ENCODE results near the gene PHOX2A.
A peak's percentile ranks its signal among the peaks of the same experiment; 100 is the strongest.

PHOX2A gene

DNA sequence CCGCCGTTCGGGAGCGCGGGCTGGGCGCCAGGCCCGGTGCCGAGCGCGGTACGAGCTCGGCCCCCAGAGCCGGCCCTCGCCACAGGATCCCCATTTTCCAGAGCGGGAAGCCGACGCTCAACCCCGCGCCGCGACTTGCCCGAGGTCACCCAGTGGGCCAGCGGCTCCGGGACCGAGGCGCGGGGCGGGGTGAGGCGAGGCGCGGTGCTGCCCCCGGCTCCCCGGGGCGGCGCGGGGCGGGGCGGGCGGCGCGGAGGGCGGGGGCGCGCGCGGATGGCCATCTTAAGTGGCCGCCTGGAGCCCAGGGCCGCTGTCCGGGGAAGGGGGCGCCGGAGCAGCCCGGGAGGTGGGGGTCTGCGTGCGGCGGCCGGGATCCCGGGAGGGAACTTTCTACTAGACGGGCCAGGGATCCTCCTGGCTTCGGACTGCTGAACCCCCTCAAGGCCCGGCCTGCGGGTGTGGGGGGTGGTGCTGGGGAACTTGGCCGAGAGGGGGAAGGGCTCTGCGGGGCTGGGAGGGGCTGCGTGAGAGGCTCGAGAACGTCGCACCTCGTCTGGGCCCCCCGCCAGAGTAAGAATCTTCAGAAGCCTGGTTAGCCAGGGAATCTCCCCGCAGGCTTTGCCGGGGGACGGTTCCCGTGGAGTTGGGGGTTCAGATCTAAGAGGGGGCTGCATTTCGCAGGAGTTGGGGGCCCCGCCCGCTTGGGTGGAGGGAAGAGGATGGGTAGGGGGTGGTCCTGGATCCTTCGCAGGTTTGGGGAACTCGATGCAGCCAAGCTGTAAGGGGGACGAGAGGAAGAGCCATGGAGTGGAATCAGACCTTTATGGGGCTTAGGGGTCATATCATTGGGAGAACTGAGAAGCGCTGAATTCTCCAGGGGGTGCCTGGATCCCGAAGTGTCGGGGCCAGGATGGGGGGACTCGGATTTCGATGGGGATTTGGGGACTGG lies 20.1 kb downstream of the PHOX2A start:
- Histone ChIP-seq H3K36me3 (peaks cover 28% of the 10 kb centered on the region), H3K4me1 (peaks cover 53% of the 10 kb centered on the region), H3K9ac (peak overlapping the region; percentile 97), H3K27me3 (no peaks in the 10 kb centered on the region), H3K4me3 (peak overlapping the region; percentile 93), H3K27ac (peak overlapping the region; percentile 98), H3K4me2 (peak overlapping the region; percentile 93), H3K9me3 (no peaks in the 10 kb centered on the region), H4K20me1 (peaks cover 38% of the 10 kb centered on the region)
- TF ChIP-seq Cebpa-rat (IDR thresholded peaks at IDR 0.05), result no peak

DNA sequence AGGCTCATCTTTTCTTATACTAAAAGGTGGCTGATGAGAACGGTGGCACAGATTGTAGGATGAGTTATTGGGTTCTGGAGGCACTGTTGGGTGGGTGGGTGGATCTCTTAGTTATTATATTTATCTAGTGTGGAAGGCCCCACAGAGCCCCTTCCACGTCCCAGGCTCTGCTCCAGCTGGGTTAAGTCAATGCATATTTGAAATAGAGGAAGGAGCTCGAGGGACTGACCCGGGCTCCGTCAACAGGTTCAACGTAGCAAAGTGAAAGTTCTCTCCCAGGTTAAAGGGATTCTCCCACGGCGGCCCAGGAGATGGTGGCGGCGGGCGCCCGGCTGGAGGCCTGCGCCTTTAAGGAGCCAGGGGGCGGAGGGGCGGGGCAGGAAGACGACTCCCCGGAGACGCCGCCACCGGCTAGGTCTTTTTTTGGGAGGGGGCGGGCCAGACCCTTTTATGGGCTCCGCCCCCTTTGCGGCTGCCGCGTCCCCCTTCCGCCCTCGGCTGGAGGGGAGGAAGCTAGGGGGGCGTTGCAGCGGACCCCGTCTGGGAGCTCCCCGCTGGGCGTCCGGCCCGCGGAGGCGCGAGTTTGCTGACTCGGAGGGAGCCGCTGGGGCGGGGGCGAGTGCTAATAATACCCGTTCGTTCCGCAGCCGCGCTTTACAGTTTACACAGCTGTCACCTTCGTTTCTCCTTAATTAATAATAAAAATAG lies 20.9 kb downstream of the PHOX2A start:
- no peaks in the 10 kb centered on the region for H3K9me3 ChIP-seq
- peak overlapping the region; percentile 93 for H3K4me3 ChIP-seq
- peak overlapping the region; percentile 98 for H3K27ac ChIP-seq
- H3K4me2 ChIP-seq, result peak overlapping the region; percentile 100
- peak overlapping the region; percentile 97 for H3K9ac ChIP-seq
- H3K36me3 ChIP-seq, result peaks cover 20% of the 10 kb centered on the region
- H3K27me3 ChIP-seq, result no peaks in the 10 kb centered on the region
- peaks cover 30% of the 10 kb centered on the region for H4K20me1 ChIP-seq
- peaks cover 62% of the 10 kb centered on the region for H3K4me1 ChIP-seq
- no peak for TF ChIP-seq Cebpa-rat (IDR thresholded peaks at IDR 0.05)

DNA sequence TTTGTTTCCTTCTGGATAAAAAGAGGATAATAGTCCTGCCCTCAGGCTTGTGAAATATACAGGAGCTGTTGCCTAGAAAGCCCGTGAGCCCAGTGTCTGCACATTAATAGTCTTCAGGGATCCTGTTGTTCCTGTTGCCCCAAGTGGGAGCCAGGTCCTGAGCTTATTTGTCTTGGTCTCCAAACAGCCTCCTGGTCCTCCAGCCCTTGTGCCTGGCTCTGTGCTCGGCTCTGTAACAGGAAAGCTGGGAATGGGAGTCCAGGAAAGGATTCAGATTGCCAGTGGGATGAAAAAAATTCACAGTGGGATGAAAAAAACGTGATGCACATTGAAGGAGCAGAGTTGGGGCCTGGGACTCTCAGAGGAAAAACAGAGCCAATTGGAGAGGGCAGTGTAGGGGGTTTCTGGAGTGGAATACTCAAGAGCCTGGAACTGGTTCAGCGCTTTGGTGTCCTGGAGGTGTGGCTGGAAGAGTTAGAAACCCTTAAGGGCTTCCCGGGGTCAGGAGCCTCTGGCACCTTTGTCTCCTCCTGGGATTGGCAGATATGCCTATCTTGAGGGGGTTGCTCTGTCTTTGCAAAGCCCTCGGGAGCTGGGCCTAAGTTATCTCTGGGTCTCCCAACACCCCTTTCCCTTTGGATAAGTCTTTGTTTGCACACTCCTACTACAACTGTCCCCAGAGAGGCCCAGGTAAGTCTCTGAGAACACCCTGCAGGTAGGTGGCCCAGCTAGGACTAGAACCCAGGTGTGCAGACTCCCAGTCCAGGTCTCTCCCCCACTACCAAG lies 21.7 kb downstream of the PHOX2A start:
- Histone ChIP-seq H3K9ac (peak overlapping the region; percentile 82), H3K4me1 (peaks cover 64% of the 10 kb centered on the region), H3K4me2 (peak overlapping the region; percentile 100), H4K20me1 (peaks cover 22% of the 10 kb centered on the region), H3K4me3 (peak overlapping the region; percentile 93), H3K9me3 (no peaks in the 10 kb centered on the region), H3K27me3 (no peaks in the 10 kb centered on the region), H3K36me3 (peaks cover 12% of the 10 kb centered on the region), H3K27ac (peak overlapping the region; percentile 98)
- no peak for TF ChIP-seq Cebpa-rat (IDR thresholded peaks at IDR 0.05)

DNA sequence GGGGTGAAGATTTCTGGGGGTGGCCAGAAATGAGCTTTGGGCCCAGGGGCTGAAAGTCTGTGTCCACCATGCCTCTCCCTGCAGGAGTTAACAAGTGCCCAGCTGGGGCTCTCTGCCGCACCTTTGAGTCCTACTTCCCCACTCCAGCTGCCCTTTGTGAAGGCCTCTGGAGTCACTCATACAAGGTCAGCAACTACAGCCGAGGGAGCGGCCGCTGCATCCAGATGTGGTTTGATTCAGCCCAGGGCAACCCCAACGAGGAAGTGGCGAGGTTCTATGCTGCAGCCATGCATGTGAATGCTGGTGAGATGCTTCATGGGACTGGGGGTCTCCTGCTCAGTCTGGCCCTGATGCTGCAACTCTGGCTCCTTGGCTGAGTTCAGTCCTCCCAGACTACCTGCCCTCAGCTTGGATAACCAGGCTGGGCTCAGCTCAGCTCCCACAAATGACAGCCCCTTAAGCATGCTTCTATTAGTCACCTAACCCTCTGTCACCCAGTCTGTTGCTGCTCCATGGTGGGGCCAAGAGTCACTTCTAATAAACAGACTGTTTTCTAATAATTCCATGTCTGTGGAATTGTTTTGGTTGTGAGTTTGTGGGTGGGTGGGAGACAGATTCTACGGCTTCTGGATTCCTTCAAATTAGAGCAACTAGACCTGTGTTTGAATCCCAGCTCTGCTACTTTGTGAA lies 22.4 kb downstream of the PHOX2A start:
- Histone ChIP-seq H3K27me3 (no peaks in the 10 kb centered on the region), H3K4me2 (peak overlapping the region; percentile 100), H3K4me3 (peak overlapping the region; percentile 20; the same call in 1 of the 2 replicates), H3K9ac (peak overlapping the region; percentile 82), H3K4me1 (peaks cover 64% of the 10 kb centered on the region), H3K9me3 (no peaks in the 10 kb centered on the region), H4K20me1 (peaks cover 14% of the 10 kb centered on the region), H3K36me3 (peaks cover 5% of the 10 kb centered on the region), H3K27ac (peak overlapping the region; percentile 98)
- TF ChIP-seq Cebpa-rat (IDR thresholded peaks at IDR 0.05), result no peak

- Histone ChIP-seq H3K4me2 (peak overlapping the region; percentile 100), H3K4me3 (peak overlapping the region; percentile 20; the same call in 1 of the 2 replicates), H3K27ac (peak overlapping the region; percentile 98), H3K36me3 (no peaks in the 10 kb centered on the region), H3K9ac (peak overlapping the region; percentile 82; the same call in 1 of the 2 replicates), H3K9me3 (no peaks in the 10 kb centered on the region), H4K20me1 (peaks cover 7% of the 10 kb centered on the region), H3K4me1 (peaks cover 62% of the 10 kb centered on the region), H3K27me3 (no peaks in the 10 kb centered on the region)
- TF ChIP-seq Cebpa-rat (IDR thresholded peaks at IDR 0.05), result no peak
Measured at GRCh38 chr11:72220696-72221363, 23.1 kb downstream of the PHOX2A start.

GRCh38 chr11:72218251-72218745 lies 25.7 kb downstream of the PHOX2A start:
- peak overlapping the region; percentile 82 for H3K4me2 ChIP-seq
- peak overlapping the region; percentile 39 for H3K9ac ChIP-seq
- no peaks in the 10 kb centered on the region for H3K9me3 ChIP-seq
- H3K4me1 ChIP-seq, result peaks cover 60% of the 10 kb centered on the region
- H3K4me3 ChIP-seq, result no peak overlapping the region
- no peaks in the 10 kb centered on the region for H3K36me3 ChIP-seq
- no peak for TF ChIP-seq Cebpa-rat (IDR thresholded peaks at IDR 0.05)
- H3K27ac ChIP-seq, result peak overlapping the region; percentile 69
- H3K27me3 ChIP-seq, result no peaks in the 10 kb centered on the region
- H4K20me1 ChIP-seq, result no peaks in the 10 kb centered on the region

DNA sequence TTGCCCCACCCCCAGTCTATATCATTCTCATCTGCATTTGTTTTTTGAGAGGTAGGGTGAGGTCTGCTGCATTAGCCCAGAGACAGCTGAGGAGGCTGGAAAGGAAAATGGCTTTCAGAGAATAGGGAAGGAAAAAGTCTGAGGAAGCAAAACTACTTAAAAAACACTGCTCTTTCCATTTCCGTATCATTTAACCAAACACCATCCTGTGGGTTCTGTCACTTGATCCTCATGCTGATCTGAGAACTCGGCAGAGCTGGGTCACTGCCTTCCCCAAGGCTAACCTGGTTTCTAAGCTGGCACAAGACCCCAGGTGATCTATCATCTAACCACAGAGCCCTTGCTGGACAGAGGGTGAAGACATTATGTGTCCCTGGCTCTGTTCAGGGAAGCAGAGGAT lies 26.1 kb downstream of the PHOX2A start:
- Histone ChIP-seq H3K4me3 (no peak overlapping the region), H3K4me1 (peaks cover 60% of the 10 kb centered on the region), H3K36me3 (no peaks in the 10 kb centered on the region), H3K9me3 (no peaks in the 10 kb centered on the region), H3K27me3 (no peaks in the 10 kb centered on the region), H3K4me2 (peak overlapping the region; percentile 82), H3K9ac (peak overlapping the region; percentile 39), H3K27ac (peak overlapping the region; percentile 69), H4K20me1 (no peaks in the 10 kb centered on the region)
- TF ChIP-seq Cebpa-rat (IDR thresholded peaks at IDR 0.05), result no peak

DNA sequence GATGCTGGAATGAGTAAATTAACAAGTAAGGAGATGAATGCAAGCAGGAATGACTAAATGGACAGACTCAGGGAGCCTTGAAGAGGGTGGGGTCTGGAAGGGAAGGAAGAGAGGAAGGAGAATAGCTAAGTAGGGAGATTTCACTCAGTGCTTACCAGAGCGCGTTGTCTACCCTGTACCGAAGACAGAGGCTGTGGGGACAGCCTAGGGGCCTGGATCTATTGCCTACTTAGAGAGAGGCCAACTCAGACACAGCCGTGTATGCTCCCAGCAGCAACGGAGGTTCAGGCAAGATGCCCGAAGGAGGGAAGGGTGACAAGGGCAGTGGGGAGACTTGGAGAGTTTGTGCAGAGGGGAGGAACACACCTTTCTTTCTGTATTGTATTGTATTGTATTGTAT lies 27.3 kb downstream of the PHOX2A start, which contains the start of gene FOLR2:
TSS of gene FOLR2 (plus strand) at position 157 of the 400 bp plus-strand sequence. CDS start 1,791 bp downstream, outside the sequence.
- Histone ChIP-seq H3K9ac (no peak within 1 kb of the TSS), H4K20me1 (no peaks in the 10 kb centered on the region), H3K27me3 (no peaks in the 10 kb centered on the region), H3K4me1 (peaks cover 49% of the 10 kb centered on the region), H3K9me3 (no peaks in the 10 kb centered on the region), H3K36me3 (no peaks in the 10 kb centered on the region), H3K4me2 (peak within 1 kb of the TSS; percentile 82), H3K4me3 (no peak within 1 kb of the TSS), H3K27ac (peak within 1 kb of the TSS; percentile 69; the same call in 1 of the 2 replicates)
- no peak for TF ChIP-seq Cebpa-rat (IDR thresholded peaks at IDR 0.05)

All from BLaER1 (cell line).